GM12878 (cell line): ENCODE measurements around the gene DIP2B. TPM values are rescaled to one million over a fixed set of nuclear protein-coding genes. Genes with fewer than 3 reads are reported as not detected.

Experiments
- ATAC-seq: fragments of 200-7000 bp; cut with Tn5 transposase; 3 replicates; pipeline ENCODE4 v1.9.1; 2020; ENCODE audit warnings: mild to moderate bottlenecking, moderate library complexity
- BruUV-seq: library from RNA; stranded (reverse); fragments of 400-500 nt; replicated peaks from 2 replicates; lab custom pipeline; 2021; lab: Mats Ljungman, UMichigan
- CTCF ChIA-PET: fragments of 300-600 bp; sonication (Branson Sonifier 250); formaldehyde crosslinking; extraction: SDS; loops from one replicate; lab custom pipeline; 2021; ENCODE audit warnings: inconsistent platforms; lab: Yijun Ruan, JAX
- POLR2A ChIA-PET: fragments of 350-600 bp; formaldehyde crosslinking; extraction: SDS; loops from one replicate; lab custom pipeline; 2021; ENCODE audit warnings: inconsistent platforms; lab: Charles Lee
- RAD21 ChIA-PET: fragments of 300-600 bp; sonication (Branson Sonifier 250); formaldehyde crosslinking; loops from one replicate; lab custom pipeline; 2023; ENCODE audit warnings: antibody characterized with exemption; ENCODE audit not compliant: unreplicated experiment; lab: Charles Lee
- SMC1A ChIA-PET: fragments of 300-600 bp; sonication (Branson Sonifier 250); formaldehyde crosslinking; loops from one replicate; lab custom pipeline; 2023; ENCODE audit not compliant: unreplicated experiment, uncharacterized antibody; lab: Charles Lee
- DNase-seq: peaks from one replicate; pipeline ENCODE4 v3.0.0-alpha.2; 2011; ENCODE audit warnings: low read depth, low spot score
- FAIRE-seq: peaks from 3 replicates; lab custom pipeline; 2011; peaks lifted over from hg19 to GRCh38; lab: Jason Lieb, UNC
- H2AFZ ChIP-seq: 2 replicates; pipeline ENCODE4 v1.6.0; 2011; ENCODE audit warnings: low read depth, low read length, control low read depth; ENCODE audit not compliant: control insufficient read depth
- H3K27ac ChIP-seq: 2 replicates; pipeline ENCODE4 v1.5.1; 2011; ENCODE audit warnings: control low read depth; ENCODE audit not compliant: control insufficient read depth, insufficient read depth
- H3K27me3 ChIP-seq, 2 experiments: replicated peaks in 1 of 2; 2 replicates each; pipeline versions ENCODE4 v1.6.0 to v1.6.1; 2011; ENCODE audit warnings: low read length in 1 of 2; ENCODE audit not compliant: control insufficient read depth in 2 of 2, insufficient read depth in 2 of 2
- H3K36me3 ChIP-seq, 2 experiments: 2 replicates each; pipeline ENCODE4 v1.5.1; 2011; ENCODE audit warnings: low read length in 1 of 2; ENCODE audit not compliant: control insufficient read depth in 2 of 2, insufficient read depth in 2 of 2
- H3K4me1 ChIP-seq: 2 replicates; pipeline ENCODE4 v1.6.1; 2011; ENCODE audit warnings: mild to moderate bottlenecking, low read length, moderate library complexity, mixed read lengths; ENCODE audit not compliant: control insufficient read depth, insufficient read depth
- H3K4me2 ChIP-seq: 2 replicates; pipeline ENCODE4 v1.6.0; 2011; ENCODE audit warnings: control low read depth; ENCODE audit not compliant: control insufficient read depth, insufficient read depth
- H3K4me3 ChIP-seq: fragments of 200-600 bp; sonication (generic); 2 replicates; pipeline ENCODE4 v1.5.1; 2016
- H3K79me2 ChIP-seq: 2 replicates; pipeline ENCODE4 v1.6.0; 2011; ENCODE audit warnings: low read length; ENCODE audit not compliant: control insufficient read depth, insufficient read depth
- H3K9ac ChIP-seq: 2 replicates; pipeline ENCODE4 v1.8.0; 2011; ENCODE audit warnings: low read length, control low read depth, mixed read lengths; ENCODE audit not compliant: control insufficient read depth, insufficient read depth
- H3K9me3 ChIP-seq: replicated peaks from 3 replicates; pipeline ENCODE4 v1.5.1; 2011; ENCODE audit warnings: mild to moderate bottlenecking, low read length; ENCODE audit not compliant: control insufficient read depth, insufficient read depth
- H4K20me1 ChIP-seq: 2 replicates; pipeline ENCODE4 v1.6.0; 2011; ENCODE audit not compliant: control insufficient read depth, insufficient read depth
- CEBPB ChIP-seq, 2 experiments: fragments of 150-350 bp in 1 of 2; IDR thresholded peaks; 2 replicates each; pipeline ENCODE4 v1.6.1; 2012 to 2014; ENCODE audit warnings: low read depth in 2 of 2, low read length in 2 of 2, borderline replicate concordance in 1 of 2, inconsistent platforms in 1 of 2
- CHD2 ChIP-seq: IDR thresholded peaks from 2 replicates; pipeline ENCODE4 v1.6.1; 2011; ENCODE audit warnings: low read depth, low read length, improper control_type of control experiment, borderline replicate concordance
- CHD4 ChIP-seq: fragments of 200-600 bp; sonication (generic); IDR thresholded peaks from 2 replicates; pipeline ENCODE4 v1.6.1; 2016; ENCODE audit warnings: mild to moderate bottlenecking
- ESRRA ChIP-seq: IDR thresholded peaks from 2 replicates; pipeline ENCODE4 v1.6.1; 2012; ENCODE audit warnings: mild to moderate bottlenecking, low read length, improper control_type of control experiment
- HDAC6 ChIP-seq: fragments of 200-600 bp; sonication (generic); IDR thresholded peaks from one replicate; pipeline ENCODE4 v1.8.0; 2017; ENCODE audit warnings: antibody characterized with exemption; ENCODE audit not compliant: unreplicated experiment
- HDGF ChIP-seq: fragments of 450-650 bp; IDR thresholded peaks from 2 replicates; pipeline ENCODE4 v1.6.1; 2016; ENCODE audit warnings: antibody characterized with exemption
- MTA2 ChIP-seq: fragments of 450-650 bp; IDR thresholded peaks from 2 replicates; pipeline ENCODE4 v1.6.1; 2016; ENCODE audit warnings: low read depth, mild to moderate bottlenecking, moderate library complexity
- PAX5 ChIP-seq: IDR thresholded peaks from 2 replicates; pipeline ENCODE4 v1.6.1; 2011; ENCODE audit warnings: low read depth, low read length, borderline replicate concordance
- PAX8 ChIP-seq: fragments of 450-650 bp; IDR thresholded peaks from 2 replicates; pipeline ENCODE4 v1.6.1; 2017; ENCODE audit warnings: mild to moderate bottlenecking, moderate library complexity
- RUNX3 ChIP-seq: IDR thresholded peaks from 2 replicates; pipeline ENCODE4 v1.6.1; 2012; ENCODE audit warnings: low read length, inconsistent platforms
- SUZ12 ChIP-seq: fragments of 200-600 bp; sonication (generic); IDR thresholded peaks from one replicate; pipeline ENCODE4 v1.6.1; 2018; ENCODE audit warnings: antibody characterized with exemption, mild to moderate bottlenecking; ENCODE audit not compliant: unreplicated experiment
- TAF1 ChIP-seq: IDR thresholded peaks from 2 replicates; pipeline ENCODE4 v1.6.1; 2011; ENCODE audit warnings: mild to moderate bottlenecking, low read depth, low read length, borderline replicate concordance
- TCF7 ChIP-seq: IDR thresholded peaks from 2 replicates; pipeline ENCODE4 v1.6.1; 2014; ENCODE audit warnings: antibody characterized with exemption, borderline replicate concordance
- ZBTB33 ChIP-seq: fragments of 450-650 bp; IDR thresholded peaks from 2 replicates; pipeline ENCODE4 v1.6.1; 2017; ENCODE audit warnings: mild to moderate bottlenecking
- WGBS: methylation state at CpG from one replicate; pipeline ENCODE4 v1.1.6; 2016; ENCODE audit warnings: low lambda C conversion rate; ENCODE audit not compliant: insufficient replicate concordance, insufficient coverage; ENCODE audit errors: missing lambda C conversion rate; 5-methylcytosine and 5-hydroxymethylcytosine counted together
- in situ Hi-C: fragments of 300-500 bp; cut with MboI; formaldehyde crosslinking; loops from 9 replicates; pipeline ENCODE4 v1.14.3; 2018; ENCODE audit warnings: mixed read lengths
- intact Hi-C: fragments of 100-400 bp; cut with micrococcal nuclease; formaldehyde crosslinking; loops from one replicate; pipeline ENCODE4 v1.14.2; 2022; ENCODE audit not compliant: unreplicated experiment
- polyA plus RNA-seq, 11 experiments: library from polyadenylated mRNA; depleted of rRNA in 4 of 11; unstranded in 6 of 11; stranded (reverse) in 5 of 11; fragments of >200 nt; fragmentation: Nextera tagmentation in 4 of 11; fragmentation: Illumina TruSeq in 1 of 11; extraction: Ambion mirVana in 4 of 11; extraction: Trizol in 1 of 11; gene quantifications; 1 replicate in 1 of 11; 2 replicates in 10 of 11; pipeline versions ENCODE4 v1.2.1 to v1.2.3, GENCODE V29; 2011 to 2016; ENCODE audit warnings: inconsistent platforms in 2 of 11, missing spikeins in 2 of 11, low read depth in 1 of 11
- total RNA-seq, 4 experiments: library from RNA; depleted of rRNA in 3 of 4; stranded (reverse); fragments of >200 nt in 3 of 4; fragmentation: Illumina TruSeq in 1 of 4; extraction: Trizol in 1 of 4; gene quantifications; 2 replicates each; pipeline versions ENCODE4 v1.2.1 to v1.2.3, GENCODE V29; 2013 to 2021
- TF ChIP-seq, protein P1 (sequence below): IDR thresholded peaks from 2 replicates; pipeline ENCODE4 v1.6.1; 2012; ENCODE audit warnings: low read depth, low read length, improper control_type of control experiment

DIP2B gene
- total and polyA plus RNA-seq, 10 of the 15 experiments (the other 5 are each of a cell fraction or from before 2014, with no cell fraction given), result 4.5 to 30.0 (median 18.6) TPM

DNA sequence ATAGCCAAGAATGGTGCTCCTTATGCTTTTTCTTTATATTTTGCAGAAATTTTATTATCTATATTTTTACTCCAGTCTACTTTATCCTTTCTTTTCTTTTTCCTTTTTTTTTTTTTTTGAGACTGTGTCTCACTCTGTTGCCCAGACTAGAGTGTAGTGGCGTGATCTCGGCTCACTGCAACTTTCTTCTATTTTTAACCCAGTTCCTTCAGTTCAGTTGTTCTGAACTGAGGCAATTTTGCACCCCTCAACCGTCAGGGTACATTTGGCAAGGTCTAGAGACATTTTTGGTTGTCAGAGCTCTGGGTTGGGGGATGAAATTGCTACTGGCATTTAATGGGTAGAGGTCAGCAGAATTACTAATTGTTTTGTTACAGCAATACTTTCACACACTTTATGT is 75.7 kb downstream of the DIP2B start:
- CTCF ChIA-PET, result interaction anchor here (0.9 to 2.2 kb wide), 6 partner anchors 14 to 635 kb away, joined by 3 to 4 read pairs (median 3); no protein-coding TSS in a partner anchor
- Histone ChIP-seq H3K36me3 (peaks cover 0 to 3% of the 10 kb centered on the region in 2 experiments; a peak in 1 of 4 replicates), H3K4me1 (peaks cover 17% of the 10 kb centered on the region), H3K9me3 (peaks cover 3% of the 10 kb centered on the region; the same call in 2 of the 3 replicates), H3K79me2 (peaks cover 41% of the 10 kb centered on the region), H3K27me3 (no peaks in the 10 kb centered on the region), H3K4me3 (no peak overlapping the region), H2AFZ (no peak overlapping the region), H4K20me1 (no peaks in the 10 kb centered on the region), H3K9ac (peak overlapping the region; percentile 26; the same call in 1 of the 2 replicates), H3K27ac (peak overlapping the region; percentile 70), H3K4me2 (peak overlapping the region; percentile 84)
- WGBS, result 42% methylated on average over 3 of the region's 3 CpGs
- FAIRE-seq (no peak), DNase-seq (no peak), ATAC-seq (peak; percentile 47)
- POLR2A ChIA-PET, result interaction anchor here (0.8 to 1.7 kb wide), 3 partner anchors 37 to 73 kb away, joined by 3 to 5 read pairs (median 3); no protein-coding TSS in a partner anchor
- intact Hi-C loops (no loop called here), in situ Hi-C loops (no loop called here)
- TF ChIP-seq RUNX3 (no peak), PAX5 (no peak), SUZ12 (no peak), CEBPB (IDR thresholded peaks at IDR 0.05; ENCODE audit: borderline replicate concordance in 1 of 2, low read depth in 2 of 2, low read length in 2 of 2) (no peak), CHD4 (no peak), HDAC6 (no peak), ESRRA (no peak), MTA2 (no peak), CHD2 (no peak), ZBTB33 (no peak), TCF7 (no peak), HDGF (no peak), PAX8 (no peak), TAF1 (no peak)
- TF ChIP-seq, protein P1, sequence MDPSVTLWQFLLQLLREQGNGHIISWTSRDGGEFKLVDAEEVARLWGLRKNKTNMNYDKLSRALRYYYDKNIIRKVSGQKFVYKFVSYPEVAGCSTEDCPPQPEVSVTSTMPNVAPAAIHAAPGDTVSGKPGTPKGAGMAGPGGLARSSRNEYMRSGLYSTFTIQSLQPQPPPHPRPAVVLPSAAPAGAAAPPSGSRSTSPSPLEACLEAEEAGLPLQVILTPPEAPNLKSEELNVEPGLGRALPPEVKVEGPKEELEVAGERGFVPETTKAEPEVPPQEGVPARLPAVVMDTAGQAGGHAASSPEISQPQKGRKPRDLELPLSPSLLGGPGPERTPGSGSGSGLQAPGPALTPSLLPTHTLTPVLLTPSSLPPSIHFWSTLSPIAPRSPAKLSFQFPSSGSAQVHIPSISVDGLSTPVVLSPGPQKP, result no peak
- BruUV-seq, result no TSS peak
- SMC1A ChIA-PET, result interaction anchor here (0.8 to 3.1 kb wide), 8 partner anchors 12 to 73 kb away, joined by 3 to 16 read pairs (median 3); no protein-coding TSS in a partner anchor
- RAD21 ChIA-PET, result interaction anchor here (0.7 to 3.4 kb wide), 4 partner anchors 17 to 73 kb away, joined by 3 to 14 read pairs (median 4); no protein-coding TSS in a partner anchor
